ENCODE data around the gene LTA. TPM values are rescaled to one million over a fixed set of nuclear protein-coding genes. Genes with fewer than 3 reads are reported as not detected.

The LTA gene
- total and polyA plus RNA-seq, 2 experiments from 2014 or later = not detected

DNA sequence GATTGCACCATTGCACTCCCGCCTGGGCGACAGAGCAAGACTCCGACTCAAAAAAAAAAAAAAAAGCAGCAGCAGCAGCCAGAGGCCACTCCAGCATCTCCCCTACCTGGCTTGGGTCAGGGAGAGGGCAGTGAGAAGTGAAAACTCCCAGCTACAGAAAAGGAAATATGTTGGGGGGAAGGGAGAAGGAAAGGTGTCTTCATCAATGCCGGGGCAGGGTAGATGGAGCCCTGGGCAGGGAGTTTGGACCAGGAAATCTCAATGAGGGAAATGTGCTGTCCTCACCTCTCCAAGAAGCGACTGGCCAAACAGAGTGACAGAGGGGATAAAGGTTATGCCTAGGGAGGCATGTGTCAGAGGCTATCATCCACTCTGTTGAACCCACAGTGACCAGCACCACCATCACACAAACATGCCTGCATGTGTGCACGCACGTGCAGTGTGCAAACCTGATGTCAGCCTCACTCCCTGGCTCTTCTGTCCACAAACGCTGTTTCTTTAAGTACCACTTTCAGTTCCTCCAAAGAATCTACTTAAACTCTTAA, 42.1 kb downstream of the LTA start:
- Histone ChIP-seq H3K27me3 (ENCODE audit: insufficient read depth) (no peaks in the 10 kb centered on the region), H3K36me3 (ENCODE audit: insufficient read depth) (no peaks in the 10 kb centered on the region), H3K4me3 (no peak overlapping the region), H2AFZ (peak overlapping the region; percentile 32; the same call in 1 of the 2 replicates), H3K27ac (ENCODE audit: low read depth) (no peak overlapping the region), H3K4me2 (peak overlapping the region; percentile 65; the same call in 1 of the 2 replicates), H3K9me2 (ENCODE audit: insufficient read depth) (no peaks in the 10 kb centered on the region), H4K20me1 (replicated peaks; ENCODE audit: insufficient read depth) (no peaks in the 10 kb centered on the region), H3F3A (replicated peaks; ENCODE audit: low read depth) (no peaks in the 10 kb centered on the region), H3K4me1 (ENCODE audit: insufficient read depth) (peaks cover 28% of the 10 kb centered on the region), H3K79me2 (replicated peaks; ENCODE audit: insufficient read depth) (no peaks in the 10 kb centered on the region; the same call in 1 of the 2 replicates)
- Mint-ChIP-seq H3K9me3 (no peaks in the 10 kb centered on the region), H3K27me3 (ENCODE audit: insufficient read depth, low read depth, poor library complexity) (peaks cover 9% of the 10 kb centered on the region), H3K27ac (no peak overlapping the region), H3K4me3 (no peak overlapping the region; the same call in 2 of the 3 replicates), H3K4me1 (peaks cover 31% of the 10 kb centered on the region), H3K36me3 (ENCODE audit: low read depth) (peaks cover 2% of the 10 kb centered on the region; the same call in 1 of the 3 replicates)
- ATAC-seq (no peak), DNase-seq (ENCODE audit: low spot score) (no peak)
- no peak for TF ChIP-seq CREB1 (CRISPR knock-in tag; IDR thresholded peaks at IDR 0.05; ENCODE audit: low read depth)
- TF ChIP-seq ETS1 (IDR thresholded peaks at IDR 0.05) = no peak
- no peak for TF ChIP-seq ZNF114 (CRISPR knock-in tag; IDR thresholded peaks at IDR 0.05)
- no peak for TF ChIP-seq CTCF (conservative IDR thresholded peaks at IDR 0.05; ENCODE audit: low read depth in 2 of 2)
- no peak for TF ChIP-seq POLR2AphosphoS5 (IDR thresholded peaks at IDR 0.05; ENCODE audit: low read depth)
- TF ChIP-seq EZH2 (IDR thresholded peaks at IDR 0.05; ENCODE audit: low read depth, unreplicated experiment) = no peak
- TF ChIP-seq, protein P1, sequence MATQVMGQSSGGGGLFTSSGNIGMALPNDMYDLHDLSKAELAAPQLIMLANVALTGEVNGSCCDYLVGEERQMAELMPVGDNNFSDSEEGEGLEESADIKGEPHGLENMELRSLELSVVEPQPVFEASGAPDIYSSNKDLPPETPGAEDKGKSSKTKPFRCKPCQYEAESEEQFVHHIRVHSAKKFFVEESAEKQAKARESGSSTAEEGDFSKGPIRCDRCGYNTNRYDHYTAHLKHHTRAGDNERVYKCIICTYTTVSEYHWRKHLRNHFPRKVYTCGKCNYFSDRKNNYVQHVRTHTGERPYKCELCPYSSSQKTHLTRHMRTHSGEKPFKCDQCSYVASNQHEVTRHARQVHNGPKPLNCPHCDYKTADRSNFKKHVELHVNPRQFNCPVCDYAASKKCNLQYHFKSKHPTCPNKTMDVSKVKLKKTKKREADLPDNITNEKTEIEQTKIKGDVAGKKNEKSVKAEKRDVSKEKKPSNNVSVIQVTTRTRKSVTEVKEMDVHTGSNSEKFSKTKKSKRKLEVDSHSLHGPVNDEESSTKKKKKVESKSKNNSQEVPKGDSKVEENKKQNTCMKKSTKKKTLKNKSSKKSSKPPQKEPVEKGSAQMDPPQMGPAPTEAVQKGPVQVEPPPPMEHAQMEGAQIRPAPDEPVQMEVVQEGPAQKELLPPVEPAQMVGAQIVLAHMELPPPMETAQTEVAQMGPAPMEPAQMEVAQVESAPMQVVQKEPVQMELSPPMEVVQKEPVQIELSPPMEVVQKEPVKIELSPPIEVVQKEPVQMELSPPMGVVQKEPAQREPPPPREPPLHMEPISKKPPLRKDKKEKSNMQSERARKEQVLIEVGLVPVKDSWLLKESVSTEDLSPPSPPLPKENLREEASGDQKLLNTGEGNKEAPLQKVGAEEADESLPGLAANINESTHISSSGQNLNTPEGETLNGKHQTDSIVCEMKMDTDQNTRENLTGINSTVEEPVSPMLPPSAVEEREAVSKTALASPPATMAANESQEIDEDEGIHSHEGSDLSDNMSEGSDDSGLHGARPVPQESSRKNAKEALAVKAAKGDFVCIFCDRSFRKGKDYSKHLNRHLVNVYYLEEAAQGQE (IDR thresholded peaks at IDR 0.05; ENCODE audit: unreplicated experiment) = no peak
- no peak for TF ChIP-seq JUNB (IDR thresholded peaks at IDR 0.05; ENCODE audit: unreplicated experiment)
- TF ChIP-seq ZNF462 (CRISPR knock-in tag; IDR thresholded peaks at IDR 0.05) = no peak
- TF ChIP-seq EZH2phosphoT487 (IDR thresholded peaks at IDR 0.05; ENCODE audit: unreplicated experiment) = no peak
- TF ChIP-seq STAT1 (IDR thresholded peaks at IDR 0.05; ENCODE audit: unreplicated experiment) = no peak

Data from GM23338 (cell line).